Lung (tissue), 12 donors: ENCODE measurements around the gene SDK2. TPM values are rescaled to one million over a fixed set of nuclear protein-coding genes. Genes with fewer than 3 reads are reported as not detected.

Source experiments
- ATAC-seq: fragments of 200-7000 bp; cut with Tn5 transposase; one replicate; pipeline ENCODE4 v1.9.1; 2020; ENCODE audit warnings: moderate number of reproducible peaks; ENCODE audit not compliant: insufficient read depth, low FRiP score
- DNase-seq, 3 donors: peaks; one replicate each; pipeline ENCODE4 v3.0.0-alpha.2; 2013 to 2017
- H3K27ac ChIP-seq, 2 donors: one replicate each; pipeline ENCODE4 v1.5.1; 2013; ENCODE audit warnings: mild to moderate bottlenecking in 2 of 2, moderate library complexity in 2 of 2, control low read depth in 1 of 2, inconsistent platforms in 1 of 2, low read depth in 1 of 2, low read length in 1 of 2
- H3K27me3 ChIP-seq, 3 donors: one replicate each; pipeline ENCODE4 v1.5.1; 2013; ENCODE audit warnings: low read length in 2 of 3; ENCODE audit not compliant: control insufficient read depth in 3 of 3, insufficient read depth in 3 of 3
- H3K36me3 ChIP-seq, 4 donors: one replicate each; pipeline ENCODE4 v1.5.1; 2013; ENCODE audit warnings: low read length in 4 of 4, mild to moderate bottlenecking in 1 of 4, moderate library complexity in 1 of 4; ENCODE audit not compliant: control insufficient read depth in 4 of 4, insufficient read depth in 4 of 4
- H3K4me1 ChIP-seq, 5 donors: one replicate each; pipeline ENCODE4 v1.5.1; 2013; ENCODE audit warnings: low read length in 5 of 5, mild to moderate bottlenecking in 2 of 5, moderate library complexity in 1 of 5; ENCODE audit not compliant: control insufficient read depth in 5 of 5, insufficient read depth in 5 of 5
- H3K4me3 ChIP-seq: one replicate; pipeline ENCODE4 v1.5.1; 2013; ENCODE audit warnings: mild to moderate bottlenecking, control low read depth, moderate library complexity
- H3K9ac ChIP-seq, 2 donors: one replicate each; pipeline ENCODE4 v1.5.1; 2013; ENCODE audit warnings: low read length in 2 of 2, control low read depth in 1 of 2; ENCODE audit not compliant: insufficient read depth in 1 of 2
- H3K9me3 ChIP-seq, 4 donors: one replicate each; pipeline ENCODE4 v1.5.1; 2013; ENCODE audit warnings: low read length in 3 of 4, mild to moderate bottlenecking in 1 of 4, moderate library complexity in 1 of 4; ENCODE audit not compliant: control insufficient read depth in 4 of 4, insufficient read depth in 3 of 4
- CTCF ChIP-seq: IDR thresholded peaks from 2 replicates; pipeline ENCODE4 v1.5.1; 2012; ENCODE audit warnings: mild to moderate bottlenecking; ENCODE audit errors: control extremely low read depth, extremely low read depth
- WGBS, 2 donors: extraction: QIAGEN DNeasy Blood & Tissue Kit; methylation state at CpG; one replicate each; pipeline ENCODE4 v1.1.7; 2013; 5-methylcytosine and 5-hydroxymethylcytosine counted together
- polyA plus RNA-seq, 2 donors: library from polyadenylated mRNA; stranded (reverse); fragments of 200-250 nt; gene quantifications; one replicate each; pipeline ENCODE4 v1.2.1, GENCODE V29; 2013
- total RNA-seq, 2 donors: library from RNA; depleted of rRNA in 1 of 2; stranded (reverse); fragments of >200 nt in 1 of 2; gene quantifications; one replicate each; pipeline ENCODE4 v1.2.1, GENCODE V29; 2014 to 2021
- donor health status: control.
- donor health status: control.
- donor health status: Bipolar disorder and iron deficiency.
- donor health status: healthy.
- donor health status: DM: yes; HTN: yes; CAD: no.

Gene SDK2
- total and polyA plus RNA-seq, 4 donors: 0.91 to 41.7 (median 4.3) TPM

- DNase-seq (peak; percentile 65 to 86 (median 80)), ATAC-seq (no peak)
- Histone ChIP-seq H3K27me3 (no peaks in the 10 kb centered on the region), H3K9ac (peak overlapping the region in 1 of 2 donors; percentile 47), H3K36me3 (no peaks in the 10 kb centered on the region), H3K27ac (peak overlapping the region in 1 of 2 donors; percentile 15), H3K4me3 (no peak overlapping the region), H3K4me1 (peaks cover 0 to 29% (median 6%) of the 10 kb centered on the region in 5 donors), H3K9me3 (peaks cover 0 to 4% (median 0%) of the 10 kb centered on the region in 4 donors)
- 79 to 88% methylated on average over 16 of the region's 16 CpGs for WGBS, 2 donors
- no peak for TF ChIP-seq CTCF
Observed at GRCh38 chr17:73600103-73600871, 44.0 kb downstream of the SDK2 start.

GRCh38 chr17:73599599-73599998 lies 44.6 kb downstream of the SDK2 start:
- Histone ChIP-seq H3K27me3 (no peaks in the 10 kb centered on the region), H3K36me3 (no peaks in the 10 kb centered on the region), H3K4me1 (peaks cover 0 to 33% (median 8%) of the 10 kb centered on the region in 5 donors), H3K4me3 (no peak overlapping the region), H3K9me3 (peaks cover 0 to 4% (median 0%) of the 10 kb centered on the region in 4 donors), H3K9ac (no peak overlapping the region), H3K27ac (no peak overlapping the region)
- no peak for TF ChIP-seq CTCF
- 72 to 76% methylated on average over 3 of the region's 3 CpGs for WGBS, 2 donors
- DNase-seq: no peak
- no peak for ATAC-seq

- DNase-seq (no peak), ATAC-seq (no peak)
- Histone ChIP-seq H3K4me1 (peaks cover 0 to 29% (median 8%) of the 10 kb centered on the region in 5 donors), H3K9ac (no peak overlapping the region), H3K4me3 (no peak overlapping the region), H3K27me3 (no peaks in the 10 kb centered on the region), H3K27ac (no peak overlapping the region), H3K9me3 (no peaks in the 10 kb centered on the region), H3K36me3 (no peaks in the 10 kb centered on the region)
- no peak for TF ChIP-seq CTCF
- 83 to 84% methylated on average over 13 of the region's 13 CpGs for WGBS, 2 donors
Observed at GRCh38 chr17:73598212-73598611, 46.0 kb downstream of the SDK2 start.
